ENCODE data around the gene FAM221B. TPM values are rescaled to one million over a fixed set of nuclear protein-coding genes. Genes with fewer than 3 reads are reported as not detected.

FAM221B gene
- total RNA-seq, 1 donor from 2014 or later: 0.32 TPM

GRCh38 chr9:35845824-35846771, 17.6 kb upstream of the FAM221B start:
- Histone ChIP-seq H3K9me3 (no peaks in the 10 kb centered on the region), H3K4me1 (peaks cover 28% of the 10 kb centered on the region), H3K27me3 (ENCODE audit: low read depth) (no peaks in the 10 kb centered on the region), H3K36me3 (no peaks in the 10 kb centered on the region), H3K27ac (peak overlapping the region; percentile 60), H3K4me3 (peak overlapping the region; percentile 12)
- DNase-seq: no peak
- ATAC-seq: peak; percentile 55 to 62
- no peak for TF ChIP-seq CTCF (IDR thresholded peaks at IDR 0.05)
- intact Hi-C loops (cut with DNase I): no loop called here

- no peak for TF ChIP-seq CTCF (IDR thresholded peaks at IDR 0.05)
- peak overlapping the region; percentile 60 for H3K27ac ChIP-seq
- intact Hi-C loops (cut with DNase I): no loop called here
- no peaks in the 10 kb centered on the region for H3K27me3 ChIP-seq (ENCODE audit: low read depth)
- no peak overlapping the region for H3K4me3 ChIP-seq
- no peak for DNase-seq
- H3K36me3 ChIP-seq: no peaks in the 10 kb centered on the region
- peak; percentile 85 to 86 for ATAC-seq
- H3K9me3 ChIP-seq: no peaks in the 10 kb centered on the region
- peaks cover 28% of the 10 kb centered on the region for H3K4me1 ChIP-seq
Measured at GRCh38 chr9:35844628-35845270, 16.2 kb upstream of the FAM221B start.

- DNase-seq: no peak
- no peak for ATAC-seq
- intact Hi-C loops (cut with DNase I): no loop called here
- Histone ChIP-seq H3K27me3 (ENCODE audit: low read depth) (no peaks in the 10 kb centered on the region), H3K36me3 (no peaks in the 10 kb centered on the region), H3K4me1 (peaks cover 26% of the 10 kb centered on the region), H3K4me3 (no peak overlapping the region), H3K9me3 (no peaks in the 10 kb centered on the region), H3K27ac (no peak overlapping the region)
- TF ChIP-seq CTCF (IDR thresholded peaks at IDR 0.05): no peak
Measured at GRCh38 chr9:35842795-35843194, 14.3 kb upstream of the FAM221B start.

GRCh38 chr9:35842020-35842745, 13.7 kb upstream of the FAM221B start:
- no peaks in the 10 kb centered on the region for H3K36me3 ChIP-seq
- H3K4me1 ChIP-seq: peaks cover 24% of the 10 kb centered on the region
- intact Hi-C loops (cut with DNase I): no loop called here
- TF ChIP-seq CTCF (IDR thresholded peaks at IDR 0.05): no peak
- ATAC-seq: no peak
- H3K27me3 ChIP-seq (ENCODE audit: low read depth): no peaks in the 10 kb centered on the region
- DNase-seq: no peak
- H3K4me3 ChIP-seq: no peak overlapping the region
- no peak overlapping the region for H3K27ac ChIP-seq
- no peaks in the 10 kb centered on the region for H3K9me3 ChIP-seq

- no peaks in the 10 kb centered on the region for H3K27me3 ChIP-seq (ENCODE audit: low read depth)
- no peak for DNase-seq
- no peak overlapping the region for H3K27ac ChIP-seq
- no peak for ATAC-seq
- H3K4me3 ChIP-seq: no peak overlapping the region
- H3K9me3 ChIP-seq: no peaks in the 10 kb centered on the region
- intact Hi-C loops (cut with DNase I): no loop called here
- TF ChIP-seq CTCF (IDR thresholded peaks at IDR 0.05): no peak
- H3K4me1 ChIP-seq: peaks cover 24% of the 10 kb centered on the region
- H3K36me3 ChIP-seq: no peaks in the 10 kb centered on the region
Measured at GRCh38 chr9:35841645-35841900, 13.0 kb upstream of the FAM221B start.
